Measurements from ENCODE around the gene NINJ2. TPM values are rescaled to one million over a fixed set of nuclear protein-coding genes. Genes with fewer than 3 reads are reported as not detected.

The NINJ2 gene
- total RNA-seq, 1 experiment from 2014 or later, result 0.24 TPM

GRCh38 chr12:549476-550082, 113.7 kb downstream of the NINJ2 start:
- no peaks in the 10 kb centered on the region for H4K20me1 ChIP-seq (ENCODE audit: control insufficient read depth, insufficient read depth, insufficient read length)

More at GRCh38 chr12:549476-550082, 113.7 kb downstream of the NINJ2 start:
- no CpG with 5 or more reads among the region's 29 CpGs for WGBS (ENCODE audit: extremely low coverage, insufficient read length, low lambda C conversion rate)
- Histone ChIP-seq H3K18ac (ENCODE audit: insufficient read length, low read depth, low read length) (no peak overlapping the region), H2BK12ac (ENCODE audit: insufficient read length, low read depth, low read length) (no peak overlapping the region), H3T11ph (ENCODE audit: low read length) (no peak overlapping the region), H3K4me2 (ENCODE audit: insufficient read depth, insufficient read length, low read length) (no peak overlapping the region), H3K79me2 (ENCODE audit: insufficient read depth, low read length) (no peaks in the 10 kb centered on the region), H3K27ac (ENCODE audit: insufficient read length, low read depth, low read length) (no peak overlapping the region), H3K23ac (ENCODE audit: insufficient read length, low read depth, low read length) (no peak overlapping the region), H2AK5ac (ENCODE audit: insufficient read length, low read length) (no peak overlapping the region), H3K9ac (ENCODE audit: extremely low read depth, insufficient read length, low read length) (no peak overlapping the region), H3K23me2 (ENCODE audit: insufficient read length, low read depth, low read length, poor library complexity, severe bottlenecking) (peaks cover 5% of the 10 kb centered on the region), H3K9me3 (ENCODE audit: control insufficient read depth, low read depth, low read length) (no peaks in the 10 kb centered on the region), H4K91ac (ENCODE audit: insufficient read length, low read depth, low read length) (no peak overlapping the region), H4K5ac (ENCODE audit: insufficient read length, low read depth, low read length) (no peak overlapping the region), H3K79me1 (ENCODE audit: insufficient read depth, low read depth, low read length, poor library complexity, severe bottlenecking) (no peaks in the 10 kb centered on the region), H2BK15ac (ENCODE audit: low read depth, low read length) (no peak overlapping the region), H4K8ac (replicated peaks; ENCODE audit: insufficient read length, low read depth, low read length) (no peak overlapping the region), H3K56ac (ENCODE audit: insufficient read length, low read depth, low read length) (no peak overlapping the region), H3K4me1 (ENCODE audit: insufficient read depth, low read length) (no peaks in the 10 kb centered on the region), H2AFZ (ENCODE audit: low read length) (no peak overlapping the region), H3K4ac (ENCODE audit: low read depth, low read length) (no peak overlapping the region), H2BK120ac (ENCODE audit: low read depth, low read length, poor library complexity, severe bottlenecking) (no peak overlapping the region), H2BK20ac (ENCODE audit: low read depth, low read length, poor library complexity, severe bottlenecking) (no peak overlapping the region), H2BK5ac (ENCODE audit: insufficient read length, low read length) (no peak overlapping the region), H3K14ac (ENCODE audit: insufficient read depth, low read length) (no peak overlapping the region), H3K27me3 (ENCODE audit: insufficient read depth, low read length) (no peaks in the 10 kb centered on the region)
- TF ChIP-seq, protein P1, sequence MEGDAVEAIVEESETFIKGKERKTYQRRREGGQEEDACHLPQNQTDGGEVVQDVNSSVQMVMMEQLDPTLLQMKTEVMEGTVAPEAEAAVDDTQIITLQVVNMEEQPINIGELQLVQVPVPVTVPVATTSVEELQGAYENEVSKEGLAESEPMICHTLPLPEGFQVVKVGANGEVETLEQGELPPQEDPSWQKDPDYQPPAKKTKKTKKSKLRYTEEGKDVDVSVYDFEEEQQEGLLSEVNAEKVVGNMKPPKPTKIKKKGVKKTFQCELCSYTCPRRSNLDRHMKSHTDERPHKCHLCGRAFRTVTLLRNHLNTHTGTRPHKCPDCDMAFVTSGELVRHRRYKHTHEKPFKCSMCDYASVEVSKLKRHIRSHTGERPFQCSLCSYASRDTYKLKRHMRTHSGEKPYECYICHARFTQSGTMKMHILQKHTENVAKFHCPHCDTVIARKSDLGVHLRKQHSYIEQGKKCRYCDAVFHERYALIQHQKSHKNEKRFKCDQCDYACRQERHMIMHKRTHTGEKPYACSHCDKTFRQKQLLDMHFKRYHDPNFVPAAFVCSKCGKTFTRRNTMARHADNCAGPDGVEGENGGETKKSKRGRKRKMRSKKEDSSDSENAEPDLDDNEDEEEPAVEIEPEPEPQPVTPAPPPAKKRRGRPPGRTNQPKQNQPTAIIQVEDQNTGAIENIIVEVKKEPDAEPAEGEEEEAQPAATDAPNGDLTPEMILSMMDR (conservative IDR thresholded peaks at IDR 0.05), result no peak
- no peak for DNase-seq
- Mint-ChIP-seq H3K27ac (no peak overlapping the region), H3K4me3 (no peak overlapping the region), H3K9me3 (no peaks in the 10 kb centered on the region; a peak in 1 of 5 replicates), H3K4me1 (peaks cover 0 to 3% of the 10 kb centered on the region in 2 experiments; a peak in 1 of 4 replicates), H3K36me3 (ENCODE audit: insufficient read depth in 1 of 3, low read depth in 3 of 3) (peaks cover 14 to 52% (median 18%) of the 10 kb centered on the region in 3 experiments; a peak in 6 of 7 replicates), H3K27me3 (ENCODE audit: low read depth) (peaks cover 6% of the 10 kb centered on the region)

Measured in H9 (cell line).